ENCODE data around the gene ASMTL.
A peak's percentile ranks its signal among the peaks of the same experiment; 100 is the strongest.
"Not testable (repeated sequence)": the region's sequence is repeated elsewhere in the genome, so short reads cannot be mapped to it uniquely, and the experiment has no call there.

ASMTL gene

GRCh38 chrX:1391370-1391706 lies 61.4 kb downstream of the ASMTL start:
- no peak for TF ChIP-seq ZNF274 (IDR thresholded peaks at IDR 0.05; ENCODE audit: low read depth, low read length)
- peak overlapping the region; percentile 78 for H3K4me3 ChIP-seq (ENCODE audit: low read length)

GRCh38 chrX:1390621-1391369 lies 61.9 kb downstream of the ASMTL start:
- no peak for TF ChIP-seq ZNF274 (IDR thresholded peaks at IDR 0.05; ENCODE audit: low read depth, low read length)
- peak overlapping the region; percentile 78 for H3K4me3 ChIP-seq (ENCODE audit: low read length)

GRCh38 chrX:1389993-1390285 lies 62.8 kb downstream of the ASMTL start:
- H3K4me3 ChIP-seq (ENCODE audit: low read length) = no peak overlapping the region; the same call in 1 of the 2 replicates
- TF ChIP-seq ZNF274 (IDR thresholded peaks at IDR 0.05; ENCODE audit: low read depth, low read length) = no peak

- H3K4me3 ChIP-seq (ENCODE audit: low read length) = no peak overlapping the region
- TF ChIP-seq ZNF274 (IDR thresholded peaks at IDR 0.05; ENCODE audit: low read depth, low read length) = no peak
Measured at GRCh38 chrX:1389181-1389992, 63.3 kb downstream of the ASMTL start.

GRCh38 chrX:1388651-1389050 lies 64.1 kb downstream of the ASMTL start:
- no peak overlapping the region for H3K4me3 ChIP-seq (ENCODE audit: low read length)
- no peak for TF ChIP-seq ZNF274 (IDR thresholded peaks at IDR 0.05; ENCODE audit: low read depth, low read length)

GRCh38 chrX:1387141-1387776 lies 65.5 kb downstream of the ASMTL start:
- TF ChIP-seq ZNF274 (IDR thresholded peaks at IDR 0.05; ENCODE audit: low read depth, low read length) = no peak
- no peak overlapping the region for H3K4me3 ChIP-seq (ENCODE audit: low read length)

- TF ChIP-seq ZNF274 (IDR thresholded peaks at IDR 0.05; ENCODE audit: low read depth, low read length) = no peak
- no peak overlapping the region for H3K4me3 ChIP-seq (ENCODE audit: low read length)
Measured at GRCh38 chrX:1386338-1387127, 66.2 kb downstream of the ASMTL start.

- no peak overlapping the region for H3K4me3 ChIP-seq (ENCODE audit: low read length)
- no peak for TF ChIP-seq ZNF274 (IDR thresholded peaks at IDR 0.05; ENCODE audit: low read depth, low read length)
Measured at GRCh38 chrX:1385253-1386223, 67.2 kb downstream of the ASMTL start.

GRCh38 chrX:1384658-1385252 lies 68.0 kb downstream of the ASMTL start:
- no peak overlapping the region for H3K4me3 ChIP-seq (ENCODE audit: low read length)
- no peak for TF ChIP-seq ZNF274 (IDR thresholded peaks at IDR 0.05; ENCODE audit: low read depth, low read length)

GRCh38 chrX:1380672-1381233 lies 72.0 kb downstream of the ASMTL start:
- TF ChIP-seq ZNF274 (IDR thresholded peaks at IDR 0.05; ENCODE audit: low read depth, low read length) = no peak
- H3K4me3 ChIP-seq (ENCODE audit: low read length) = no peak overlapping the region

GRCh38 chrX:1378306-1378759 lies 74.4 kb downstream of the ASMTL start:
- no peak overlapping the region for H3K4me3 ChIP-seq (ENCODE audit: low read length)
- no peak for TF ChIP-seq ZNF274 (IDR thresholded peaks at IDR 0.05; ENCODE audit: low read depth, low read length)

- H3K4me3 ChIP-seq (ENCODE audit: low read length) = no peak overlapping the region
- no peak for TF ChIP-seq ZNF274 (IDR thresholded peaks at IDR 0.05; ENCODE audit: low read depth, low read length)
Measured at GRCh38 chrX:1368385-1368698, 84.4 kb downstream of the ASMTL start.

GRCh38 chrX:1366363-1366762 lies 86.3 kb downstream of the ASMTL start:
- H3K4me3 ChIP-seq (ENCODE audit: low read length) = not testable (repeated sequence)
